Suprapubic skin (tissue), 4 donors: ENCODE measurements around the gene NOS1AP. TPM values are rescaled to one million over a fixed set of nuclear protein-coding genes. Genes with fewer than 3 reads are reported as not detected.

Experiments
- DNase-seq, 2 donors: peaks; one replicate each; pipeline ENCODE4 v3.0.0-alpha.2; 2019; ENCODE audit warnings: low spot score in 2 of 2
- H3K27ac ChIP-seq: fragments of 200-600 bp; sonication (generic); one replicate; pipeline ENCODE4 v1.5.1; 2019
- H3K27me3 ChIP-seq: fragments of 200-600 bp; sonication (generic); one replicate; pipeline ENCODE4 v1.5.1; 2019
- H3K36me3 ChIP-seq: fragments of 200-600 bp; sonication (generic); one replicate; pipeline ENCODE4 v1.5.1; 2019
- H3K4me1 ChIP-seq: fragments of 200-600 bp; sonication (generic); one replicate; pipeline ENCODE4 v1.5.1; 2019
- H3K4me3 ChIP-seq: fragments of 200-600 bp; sonication (generic); one replicate; pipeline ENCODE4 v1.5.1; 2019; ENCODE audit warnings: mild to moderate bottlenecking
- H3K9me3 ChIP-seq: fragments of 200-600 bp; sonication (generic); one replicate; pipeline ENCODE4 v1.5.1; 2019
- EP300 ChIP-seq: sonication (generic); formaldehyde crosslinking; IDR thresholded peaks from one replicate; pipeline ENCODE4 v1.6.1; 2017; ENCODE audit warnings: antibody characterized with exemption
- POLR2A ChIP-seq, 2 donors: fragments of 450-650 bp; IDR thresholded peaks; one replicate each; pipeline ENCODE4 v1.6.1; 2017; ENCODE audit warnings: antibody characterized with exemption in 2 of 2, mild to moderate bottlenecking in 2 of 2, moderate library complexity in 2 of 2
- POLR2AphosphoS5 ChIP-seq, 3 donors: sonication (generic); formaldehyde crosslinking; IDR thresholded peaks; one replicate each; pipeline ENCODE4 v1.6.1; 2017; ENCODE audit warnings: antibody characterized with exemption in 3 of 3
- WGBS: methylation state at CpG from one replicate; pipeline ENCODE4 v1.1.5; 2018; 5-methylcytosine and 5-hydroxymethylcytosine counted together
- total RNA-seq, 4 donors: library from RNA; depleted of rRNA; stranded (reverse); fragments of >200 nt; gene quantifications; one replicate each; pipeline ENCODE4 v1.1.0, GENCODE V29; 2016
- TF ChIP-seq, protein P1 (sequence below), 2 donors: fragments of 200-600 bp in 1 of 2; fragments of 450-650 bp in 1 of 2; sonication (generic) in 1 of 2; IDR thresholded peaks; one replicate each; pipeline ENCODE4 v1.5.1; 2016 to 2019; ENCODE audit warnings: antibody characterized with exemption in 2 of 2, mild to moderate bottlenecking in 1 of 2, moderate library complexity in 1 of 2

The NOS1AP gene
- total RNA-seq, 4 donors from 2014 or later: 1.9 to 9.5 (median 3.3) TPM

DNA sequence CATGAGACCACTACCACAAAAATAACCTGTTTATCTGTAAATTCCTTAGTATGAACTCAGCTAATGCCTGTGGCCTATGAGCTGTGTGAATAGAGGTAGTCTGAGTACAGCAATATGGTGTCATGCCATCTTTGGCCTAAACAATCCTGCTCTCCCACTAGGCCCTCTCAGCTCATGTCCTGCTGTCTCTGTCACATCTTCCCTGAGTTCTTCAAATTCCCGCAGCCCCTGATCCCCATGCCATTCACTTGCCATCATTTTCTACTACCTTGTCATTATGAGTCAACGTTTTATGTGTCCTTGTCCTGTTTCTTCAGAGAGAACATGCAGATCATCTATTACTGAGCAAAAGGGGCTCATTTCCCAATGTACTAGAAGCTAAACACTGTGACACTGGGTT is 181.6 kb downstream of the NOS1AP start:
- H3K27me3 ChIP-seq: no peaks in the 10 kb centered on the region
- TF ChIP-seq POLR2A (IDR thresholded peaks at IDR 0.05) (no peak), POLR2AphosphoS5 (IDR thresholded peaks at IDR 0.05) (no peak), EP300 (no peak)
- TF ChIP-seq, protein P1, sequence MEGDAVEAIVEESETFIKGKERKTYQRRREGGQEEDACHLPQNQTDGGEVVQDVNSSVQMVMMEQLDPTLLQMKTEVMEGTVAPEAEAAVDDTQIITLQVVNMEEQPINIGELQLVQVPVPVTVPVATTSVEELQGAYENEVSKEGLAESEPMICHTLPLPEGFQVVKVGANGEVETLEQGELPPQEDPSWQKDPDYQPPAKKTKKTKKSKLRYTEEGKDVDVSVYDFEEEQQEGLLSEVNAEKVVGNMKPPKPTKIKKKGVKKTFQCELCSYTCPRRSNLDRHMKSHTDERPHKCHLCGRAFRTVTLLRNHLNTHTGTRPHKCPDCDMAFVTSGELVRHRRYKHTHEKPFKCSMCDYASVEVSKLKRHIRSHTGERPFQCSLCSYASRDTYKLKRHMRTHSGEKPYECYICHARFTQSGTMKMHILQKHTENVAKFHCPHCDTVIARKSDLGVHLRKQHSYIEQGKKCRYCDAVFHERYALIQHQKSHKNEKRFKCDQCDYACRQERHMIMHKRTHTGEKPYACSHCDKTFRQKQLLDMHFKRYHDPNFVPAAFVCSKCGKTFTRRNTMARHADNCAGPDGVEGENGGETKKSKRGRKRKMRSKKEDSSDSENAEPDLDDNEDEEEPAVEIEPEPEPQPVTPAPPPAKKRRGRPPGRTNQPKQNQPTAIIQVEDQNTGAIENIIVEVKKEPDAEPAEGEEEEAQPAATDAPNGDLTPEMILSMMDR (IDR thresholded peaks at IDR 0.05): no peak
- H3K27ac ChIP-seq: no peak overlapping the region
- DNase-seq: no peak
- no peak overlapping the region for H3K4me3 ChIP-seq
- H3K9me3 ChIP-seq: no peaks in the 10 kb centered on the region
- H3K36me3 ChIP-seq: no peaks in the 10 kb centered on the region
- no peaks in the 10 kb centered on the region for H3K4me1 ChIP-seq
- WGBS: 90% methylated on average over 2 of the region's 2 CpGs

DNA sequence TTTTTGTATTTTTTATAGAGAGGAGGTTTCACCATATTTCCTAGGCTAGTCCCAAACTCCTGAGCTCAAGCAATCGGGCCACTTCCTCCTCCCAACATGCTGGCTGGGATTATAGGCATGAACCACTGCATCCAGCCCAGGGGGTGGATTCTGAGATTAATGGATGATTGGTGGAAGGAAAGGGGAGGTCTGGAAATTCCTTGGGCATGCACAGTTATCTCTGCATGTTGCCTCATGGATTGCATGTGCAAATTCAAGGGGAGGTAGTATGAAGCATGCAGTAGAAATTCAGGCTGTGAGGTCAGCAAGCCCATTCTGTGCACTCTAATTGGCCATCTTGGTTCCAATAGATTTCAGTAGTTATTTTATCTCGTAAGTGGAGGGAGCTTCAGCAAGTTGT is 182.7 kb downstream of the NOS1AP start:
- Histone ChIP-seq H3K36me3 (no peaks in the 10 kb centered on the region), H3K4me3 (no peak overlapping the region), H3K27me3 (no peaks in the 10 kb centered on the region), H3K9me3 (no peaks in the 10 kb centered on the region), H3K4me1 (no peaks in the 10 kb centered on the region), H3K27ac (no peak overlapping the region)
- TF ChIP-seq, protein P1 (IDR thresholded peaks at IDR 0.05): no peak
- TF ChIP-seq EP300 (no peak), POLR2A (IDR thresholded peaks at IDR 0.05) (no peak), POLR2AphosphoS5 (IDR thresholded peaks at IDR 0.05) (no peak)
- WGBS: 69% methylated on average over 2 of the region's 2 CpGs
- DNase-seq: no peak

DNA sequence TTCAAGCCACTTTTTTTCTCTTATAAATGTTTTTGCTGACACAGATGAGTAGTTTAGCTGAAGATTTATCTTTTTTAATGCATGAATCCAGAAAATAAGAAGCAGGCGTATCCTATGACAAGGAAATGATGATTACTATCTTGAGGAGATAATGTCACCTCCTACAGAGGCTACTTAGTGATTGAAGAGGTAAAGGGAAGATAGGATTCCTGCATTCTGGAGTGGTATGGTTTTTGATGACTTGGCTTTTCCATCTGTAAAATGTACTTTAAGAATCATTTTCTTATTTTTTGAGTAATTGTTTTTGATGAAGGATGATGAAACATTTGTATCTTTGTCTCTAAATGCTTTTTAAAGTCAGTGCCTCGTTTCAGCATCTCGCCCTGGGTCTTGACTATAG is 184.3 kb downstream of the NOS1AP start:
- TF ChIP-seq, protein P1 (IDR thresholded peaks at IDR 0.05): no peak
- TF ChIP-seq EP300 (no peak), POLR2AphosphoS5 (IDR thresholded peaks at IDR 0.05) (no peak), POLR2A (IDR thresholded peaks at IDR 0.05) (no peak)
- no peaks in the 10 kb centered on the region for H3K36me3 ChIP-seq
- no peak overlapping the region for H3K27ac ChIP-seq
- H3K9me3 ChIP-seq: no peaks in the 10 kb centered on the region
- no peaks in the 10 kb centered on the region for H3K27me3 ChIP-seq
- no peaks in the 10 kb centered on the region for H3K4me1 ChIP-seq
- no peak overlapping the region for H3K4me3 ChIP-seq
- 92% methylated on average over 3 of the region's 3 CpGs for WGBS
- no peak for DNase-seq

DNA sequence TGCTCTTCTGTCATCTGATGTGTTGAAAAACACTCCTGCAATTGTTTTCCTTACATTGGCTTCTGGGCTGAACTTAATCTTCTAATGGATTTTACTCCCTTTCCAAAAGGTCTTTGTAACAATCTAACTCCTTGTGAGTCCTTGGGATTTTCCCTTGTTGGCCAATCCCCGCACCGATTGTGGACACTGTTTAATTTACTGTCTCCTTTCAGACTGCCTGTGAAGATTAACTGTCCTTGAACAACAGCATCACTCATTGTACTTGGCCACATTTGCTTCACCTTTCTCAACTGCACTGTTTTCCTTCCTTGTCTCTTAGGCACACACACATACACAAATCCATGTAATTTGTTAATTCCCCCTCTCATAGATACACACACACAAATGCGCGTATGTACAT is 186.8 kb downstream of the NOS1AP start:
- no peaks in the 10 kb centered on the region for H3K27me3 ChIP-seq
- H3K9me3 ChIP-seq: no peaks in the 10 kb centered on the region
- no peak overlapping the region for H3K4me3 ChIP-seq
- no peak for DNase-seq
- H3K27ac ChIP-seq: no peak overlapping the region
- TF ChIP-seq POLR2AphosphoS5 (IDR thresholded peaks at IDR 0.05) (no peak), EP300 (no peak), POLR2A (IDR thresholded peaks at IDR 0.05) (no peak)
- TF ChIP-seq, protein P1 (IDR thresholded peaks at IDR 0.05): no peak
- 73% methylated on average over 4 of the region's 4 CpGs for WGBS
- H3K36me3 ChIP-seq: no peaks in the 10 kb centered on the region
- H3K4me1 ChIP-seq: no peaks in the 10 kb centered on the region

DNA sequence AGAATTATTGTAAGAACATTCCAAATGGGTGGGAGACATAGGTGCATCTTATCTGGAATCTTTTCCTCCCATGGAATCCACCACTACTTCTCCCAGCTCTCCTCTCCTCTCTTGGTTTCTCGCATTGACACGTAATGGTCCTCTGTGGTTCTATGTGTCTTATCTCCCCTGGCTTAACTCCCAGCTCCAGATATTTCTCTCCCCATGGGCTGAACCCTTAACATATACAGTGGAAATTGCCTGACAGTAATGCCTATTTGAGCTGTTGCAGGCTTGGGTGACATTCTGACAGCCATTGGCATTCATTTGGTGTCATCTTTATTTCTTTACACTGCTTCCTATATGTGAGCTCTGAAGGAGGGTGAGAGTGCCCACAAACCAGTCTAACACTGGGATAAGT is 188.9 kb downstream of the NOS1AP start:
- Histone ChIP-seq H3K27ac (no peak overlapping the region), H3K27me3 (no peaks in the 10 kb centered on the region), H3K9me3 (no peaks in the 10 kb centered on the region), H3K36me3 (no peaks in the 10 kb centered on the region), H3K4me1 (no peaks in the 10 kb centered on the region), H3K4me3 (no peak overlapping the region)
- 95% methylated on average over 2 of the region's 2 CpGs for WGBS
- TF ChIP-seq EP300 (no peak), POLR2AphosphoS5 (IDR thresholded peaks at IDR 0.05) (no peak), POLR2A (IDR thresholded peaks at IDR 0.05) (no peak)
- TF ChIP-seq, protein P1 (IDR thresholded peaks at IDR 0.05): no peak
- DNase-seq: no peak
